CD4-positive, alpha-beta T cell treated with Interleukin-6 at 100 ng/mL for 8 hours (primary cell): ENCODE results near the gene HSPA4L.
A peak's percentile ranks its signal among the peaks of the same experiment; 100 is the strongest.

ENCODE experiments used
- DNase-seq: peaks from one replicate; pipeline ENCODE4 v3.0.0-alpha.2; 2020; ENCODE audit warnings: mixed read lengths, low spot score

Gene HSPA4L

GRCh38 chr4:127870281-127870680 lies 88.2 kb downstream of the HSPA4L start:
- no peak for DNase-seq

- no peak for DNase-seq
These were observed 88.6 kb downstream of the HSPA4L start for GRCh38 chr4:127870688-127871087.

GRCh38 chr4:127875791-127876190 lies 93.7 kb downstream of the HSPA4L start:
- no peak for DNase-seq

GRCh38 chr4:127880763-127881562 lies 98.8 kb downstream of the HSPA4L start, which contains the start of gene PLK4:
PLK4 (plus strand) TSS chr4:127880893; CDS start chr4:127881135, 242 bp downstream.
- DNase-seq, result peak; percentile 96

- DNase-seq, result no peak
These were observed 99.4 kb downstream of the HSPA4L start for GRCh38 chr4:127881563-127881864.

GRCh38 chr4:127888559-127888958 lies 106.4 kb downstream of the HSPA4L start:
- DNase-seq, result no peak

- no peak for DNase-seq
These were observed 107.8 kb downstream of the HSPA4L start for GRCh38 chr4:127889903-127890302.
